GM10266 (cell line): Measurements from ENCODE around the gene LDB2.

ENCODE experiments used
- DNase-seq: peaks from one replicate; pipeline ENCODE4 v3.0.0; 2012; ENCODE audit errors: extremely low spot score
- CTCF ChIP-seq: IDR thresholded peaks from 2 replicates; pipeline ENCODE4 v1.5.1; 2012; ENCODE audit warnings: mild to moderate bottlenecking, low read depth; ENCODE audit not compliant: control insufficient read depth, insufficient read depth; ENCODE audit errors: missing control alignments

The LDB2 gene

GRCh38 chr4:16916719-16917337, 18.4 kb upstream of the LDB2 start:
- peak; percentile 81 for TF ChIP-seq CTCF
- DNase-seq: peak; percentile 58

DNA sequence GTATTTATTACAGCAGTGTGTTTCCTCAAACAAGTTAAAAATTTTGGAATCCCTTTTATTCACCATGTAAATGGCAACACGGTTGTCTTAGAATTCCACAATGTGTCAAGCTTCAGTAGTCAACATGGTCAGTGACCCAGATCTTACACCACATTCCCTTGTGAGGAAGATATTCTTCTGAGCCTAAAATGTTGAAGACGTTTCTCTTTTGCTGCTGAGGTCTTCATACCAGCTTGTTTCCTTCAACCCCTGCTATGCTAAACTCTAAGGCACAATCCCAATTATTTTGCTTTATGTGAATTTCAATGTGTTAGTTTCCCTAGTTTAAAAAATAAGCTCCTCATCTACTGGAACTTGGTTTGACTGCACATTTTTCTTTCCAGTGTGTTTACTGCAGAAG, 17.6 kb upstream of the LDB2 start:
- no peak for DNase-seq
- TF ChIP-seq CTCF: no peak

DNA sequence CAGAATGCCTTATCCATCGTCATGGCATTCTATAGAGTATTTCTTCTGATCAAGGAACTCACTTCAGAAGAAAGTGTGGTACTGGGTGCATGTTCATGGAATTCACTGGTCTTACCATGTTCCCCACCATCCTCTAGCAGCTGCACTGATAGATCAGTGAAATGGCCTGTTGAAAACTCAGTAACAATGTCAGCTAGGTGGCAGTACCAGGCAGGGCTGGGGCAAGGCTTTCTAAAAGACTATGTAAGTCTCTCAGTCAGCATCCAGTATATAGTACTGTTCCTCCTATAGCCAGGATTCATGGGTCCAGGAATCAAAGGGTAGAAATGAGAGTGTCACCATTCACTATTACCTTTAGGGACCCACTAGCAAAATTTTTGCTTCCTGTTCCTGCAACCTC, 15.8 kb upstream of the LDB2 start:
- TF ChIP-seq CTCF: no peak
- DNase-seq: no peak

GRCh38 chr4:16912896-16913295, 14.5 kb upstream of the LDB2 start:
- no peak for TF ChIP-seq CTCF
- DNase-seq: no peak

- DNase-seq: no peak
- TF ChIP-seq CTCF: no peak
Observed at GRCh38 chr4:16909281-16909680, 10.8 kb upstream of the LDB2 start.

DNA sequence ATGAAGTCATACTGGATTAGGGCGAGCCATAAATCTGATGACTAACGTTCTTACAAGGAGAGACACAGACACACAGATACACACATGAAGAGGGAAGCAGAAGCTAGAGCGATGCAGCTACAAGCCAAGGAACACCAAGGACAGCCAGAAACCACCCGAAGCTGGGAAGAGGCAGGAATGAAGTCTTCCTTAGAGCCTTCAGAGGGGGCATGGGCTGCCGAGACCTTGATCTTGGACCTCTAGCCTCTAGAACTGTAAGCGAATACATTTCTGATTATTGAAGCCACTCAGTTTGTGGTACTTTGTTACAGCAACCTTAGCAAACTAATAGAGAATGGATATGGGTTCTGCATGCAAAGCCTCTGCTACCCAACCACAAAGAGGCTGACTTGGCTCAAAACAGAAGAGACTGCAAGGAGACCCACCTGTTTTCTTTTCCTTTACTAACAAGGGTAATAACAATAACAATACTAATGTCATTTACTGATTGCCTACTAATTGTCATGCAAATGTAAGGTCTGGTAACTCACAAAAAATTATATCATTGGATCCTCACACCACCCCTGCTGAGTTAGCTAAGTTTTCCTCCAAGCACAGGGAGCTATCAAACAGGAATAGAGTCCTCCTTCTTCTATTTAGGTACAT, 10.1 kb upstream of the LDB2 start:
- no peak for DNase-seq
- no peak for TF ChIP-seq CTCF

- DNase-seq: no peak
- no peak for TF ChIP-seq CTCF
Observed at GRCh38 chr4:16900325-16900724, 1.9 kb upstream of the LDB2 start.
